Measurements from ENCODE around the gene ABCG1.

DNA sequence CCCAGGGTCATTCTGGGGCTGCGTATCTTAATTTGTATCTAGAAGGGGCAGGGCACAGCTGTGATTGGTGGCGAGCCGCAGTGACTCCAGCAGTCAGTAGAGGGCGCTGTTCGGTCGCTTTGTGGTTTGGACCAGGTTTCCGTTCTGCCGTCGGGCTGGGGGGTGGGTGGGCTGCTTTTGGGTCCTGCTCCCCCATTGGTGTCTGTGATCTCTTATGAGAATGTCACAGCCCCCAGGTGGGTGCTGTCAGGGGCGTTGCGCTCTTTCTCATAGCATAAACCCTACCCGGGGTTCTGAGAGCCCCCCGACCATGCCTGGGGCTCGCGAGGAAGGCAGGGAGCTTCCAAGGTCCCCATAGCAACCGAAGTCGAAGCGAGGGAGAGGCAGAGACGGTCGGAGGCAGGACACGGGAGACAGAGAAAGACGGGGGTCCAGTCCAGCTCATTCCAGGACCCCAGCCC, 90.8 kb downstream of the ABCG1 start:
- TF ChIP-seq, protein P1, sequence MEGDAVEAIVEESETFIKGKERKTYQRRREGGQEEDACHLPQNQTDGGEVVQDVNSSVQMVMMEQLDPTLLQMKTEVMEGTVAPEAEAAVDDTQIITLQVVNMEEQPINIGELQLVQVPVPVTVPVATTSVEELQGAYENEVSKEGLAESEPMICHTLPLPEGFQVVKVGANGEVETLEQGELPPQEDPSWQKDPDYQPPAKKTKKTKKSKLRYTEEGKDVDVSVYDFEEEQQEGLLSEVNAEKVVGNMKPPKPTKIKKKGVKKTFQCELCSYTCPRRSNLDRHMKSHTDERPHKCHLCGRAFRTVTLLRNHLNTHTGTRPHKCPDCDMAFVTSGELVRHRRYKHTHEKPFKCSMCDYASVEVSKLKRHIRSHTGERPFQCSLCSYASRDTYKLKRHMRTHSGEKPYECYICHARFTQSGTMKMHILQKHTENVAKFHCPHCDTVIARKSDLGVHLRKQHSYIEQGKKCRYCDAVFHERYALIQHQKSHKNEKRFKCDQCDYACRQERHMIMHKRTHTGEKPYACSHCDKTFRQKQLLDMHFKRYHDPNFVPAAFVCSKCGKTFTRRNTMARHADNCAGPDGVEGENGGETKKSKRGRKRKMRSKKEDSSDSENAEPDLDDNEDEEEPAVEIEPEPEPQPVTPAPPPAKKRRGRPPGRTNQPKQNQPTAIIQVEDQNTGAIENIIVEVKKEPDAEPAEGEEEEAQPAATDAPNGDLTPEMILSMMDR (conservative IDR thresholded peaks at IDR 0.05; ENCODE audit: low read length) = peak; percentile 91
- no peak for TF ChIP-seq EZH2phosphoT487 (IDR thresholded peaks at IDR 0.05; ENCODE audit: borderline replicate concordance, low read depth, low read length)
